Activated T-cell treated with anti-CD3 and anti-CD28 coated beads, Interleukin-2, amount 50 U/mL, for 4 hours (primary cell): ENCODE measurements around the gene PODXL. TPM values are rescaled to one million over a fixed set of nuclear protein-coding genes. Genes with fewer than 3 reads are reported as not detected.
A peak's percentile ranks its signal among the peaks of the same experiment; 100 is the strongest.

Experiments
- ATAC-seq, 2 donors: fragments of 200-7000 bp; cut with Tn5 transposase; one replicate each; pipeline ENCODE4 v1.10.0; 2021
- DNase-seq: peaks from one replicate; pipeline ENCODE4 v3.0.0-alpha.2; 2020
- H3K27me3 Mint-ChIP-seq: one replicate; pipeline ENCODE4 v1.8.0; 2021; ENCODE audit warnings: low read depth, mixed read lengths
- H3K36me3 Mint-ChIP-seq: one replicate; pipeline ENCODE4 v1.8.0; 2022; ENCODE audit warnings: mixed read lengths; ENCODE audit not compliant: insufficient read depth
- H3K4me1 Mint-ChIP-seq: one replicate; pipeline ENCODE4 v1.8.0; 2021; ENCODE audit warnings: low read depth, mixed read lengths
- H3K4me3 Mint-ChIP-seq: one replicate; pipeline ENCODE4 v1.8.0; 2021; ENCODE audit warnings: mild to moderate bottlenecking, moderate library complexity, mixed read lengths
- H3K9me3 Mint-ChIP-seq: one replicate; pipeline ENCODE4 v1.8.0; 2021; ENCODE audit warnings: mixed read lengths
- total RNA-seq, 3 donors: library from RNA; stranded (reverse); gene quantifications; one replicate each; pipeline ENCODE4 v1.2.1, GENCODE V29; 2021

Gene PODXL
- total RNA-seq, 3 donors from 2014 or later = 0.76 to 1.4 (median 1.1) TPM

GRCh38 chr7:131583430-131583829 is 27.0 kb upstream of the PODXL start:
- H3K27me3 Mint-ChIP-seq = peaks cover 3% of the 10 kb centered on the region
- no peak overlapping the region for H3K4me3 Mint-ChIP-seq
- H3K36me3 Mint-ChIP-seq = no peaks in the 10 kb centered on the region
- DNase-seq = no peak
- no peak for ATAC-seq
- no peaks in the 10 kb centered on the region for H3K9me3 Mint-ChIP-seq
- H3K4me1 Mint-ChIP-seq = no peaks in the 10 kb centered on the region

GRCh38 chr7:131581241-131582051 is 25.0 kb upstream of the PODXL start:
- ATAC-seq = no peak
- DNase-seq = no peak
- H3K27me3 Mint-ChIP-seq = peaks cover 3% of the 10 kb centered on the region
- no peak overlapping the region for H3K4me3 Mint-ChIP-seq
- H3K36me3 Mint-ChIP-seq = no peaks in the 10 kb centered on the region
- H3K9me3 Mint-ChIP-seq = no peaks in the 10 kb centered on the region
- no peaks in the 10 kb centered on the region for H3K4me1 Mint-ChIP-seq

GRCh38 chr7:131578602-131579001 is 22.2 kb upstream of the PODXL start:
- Mint-ChIP-seq H3K4me1 (no peaks in the 10 kb centered on the region), H3K36me3 (no peaks in the 10 kb centered on the region), H3K27me3 (peaks cover 5% of the 10 kb centered on the region), H3K4me3 (no peak overlapping the region), H3K9me3 (no peaks in the 10 kb centered on the region)
- ATAC-seq = no peak
- no peak for DNase-seq

- ATAC-seq (no peak), DNase-seq (no peak)
- no peaks in the 10 kb centered on the region for H3K36me3 Mint-ChIP-seq
- peaks cover 3% of the 10 kb centered on the region for H3K27me3 Mint-ChIP-seq
- H3K9me3 Mint-ChIP-seq = no peaks in the 10 kb centered on the region
- H3K4me1 Mint-ChIP-seq = no peaks in the 10 kb centered on the region
- H3K4me3 Mint-ChIP-seq = no peak overlapping the region
Observed at GRCh38 chr7:131574741-131575140, 18.3 kb upstream of the PODXL start.

- no peak for DNase-seq
- H3K4me1 Mint-ChIP-seq = no peaks in the 10 kb centered on the region
- H3K36me3 Mint-ChIP-seq = no peaks in the 10 kb centered on the region
- H3K9me3 Mint-ChIP-seq = no peaks in the 10 kb centered on the region
- H3K4me3 Mint-ChIP-seq = no peak overlapping the region
- ATAC-seq = no peak
- H3K27me3 Mint-ChIP-seq = peaks cover 7% of the 10 kb centered on the region
Observed at GRCh38 chr7:131570401-131570800, 14.0 kb upstream of the PODXL start.

GRCh38 chr7:131568970-131569369 is 12.5 kb upstream of the PODXL start:
- Mint-ChIP-seq H3K36me3 (no peaks in the 10 kb centered on the region), H3K4me1 (no peaks in the 10 kb centered on the region), H3K27me3 (peaks cover 4% of the 10 kb centered on the region), H3K9me3 (no peaks in the 10 kb centered on the region), H3K4me3 (no peak overlapping the region)
- no peak for DNase-seq
- no peak for ATAC-seq

GRCh38 chr7:131568510-131568909 is 12.1 kb upstream of the PODXL start:
- DNase-seq (no peak), ATAC-seq (no peak)
- no peak overlapping the region for H3K4me3 Mint-ChIP-seq
- no peaks in the 10 kb centered on the region for H3K4me1 Mint-ChIP-seq
- H3K36me3 Mint-ChIP-seq = no peaks in the 10 kb centered on the region
- no peaks in the 10 kb centered on the region for H3K9me3 Mint-ChIP-seq
- peaks cover 6% of the 10 kb centered on the region for H3K27me3 Mint-ChIP-seq

- ATAC-seq = no peak
- Mint-ChIP-seq H3K9me3 (no peaks in the 10 kb centered on the region), H3K27me3 (peaks cover 14% of the 10 kb centered on the region), H3K4me3 (no peak overlapping the region), H3K4me1 (no peaks in the 10 kb centered on the region), H3K36me3 (no peaks in the 10 kb centered on the region)
- no peak for DNase-seq
Observed at GRCh38 chr7:131564640-131565039, 8.2 kb upstream of the PODXL start.

GRCh38 chr7:131563918-131564317 is 7.5 kb upstream of the PODXL start:
- no peak for ATAC-seq
- peaks cover 14% of the 10 kb centered on the region for H3K27me3 Mint-ChIP-seq
- no peaks in the 10 kb centered on the region for H3K9me3 Mint-ChIP-seq
- H3K36me3 Mint-ChIP-seq = no peaks in the 10 kb centered on the region
- DNase-seq = no peak
- H3K4me1 Mint-ChIP-seq = no peaks in the 10 kb centered on the region
- H3K4me3 Mint-ChIP-seq = no peak overlapping the region

GRCh38 chr7:131562941-131563340 is 6.5 kb upstream of the PODXL start:
- H3K36me3 Mint-ChIP-seq = no peaks in the 10 kb centered on the region
- no peaks in the 10 kb centered on the region for H3K9me3 Mint-ChIP-seq

GRCh38 chr7:131560061-131560460 is 3.6 kb upstream of the PODXL start:
- Mint-ChIP-seq H3K4me1 (peaks cover 19% of the 10 kb centered on the region), H3K9me3 (no peaks in the 10 kb centered on the region), H3K4me3 (no peak overlapping the region), H3K36me3 (no peaks in the 10 kb centered on the region), H3K27me3 (peaks cover 30% of the 10 kb centered on the region)
- no peak for DNase-seq
- no peak for ATAC-seq

More at GRCh38 chr7:131562941-131563340, 6.5 kb upstream of the PODXL start:
- DNase-seq (no peak), ATAC-seq (no peak)
- no peak overlapping the region for H3K4me3 Mint-ChIP-seq
- H3K27me3 Mint-ChIP-seq = peaks cover 21% of the 10 kb centered on the region
- peaks cover 3% of the 10 kb centered on the region for H3K4me1 Mint-ChIP-seq

- DNase-seq (no peak), ATAC-seq (no peak)
- Mint-ChIP-seq H3K27me3 (peaks cover 36% of the 10 kb centered on the region), H3K4me3 (no peak overlapping the region), H3K4me1 (peaks cover 20% of the 10 kb centered on the region), H3K9me3 (no peaks in the 10 kb centered on the region), H3K36me3 (no peaks in the 10 kb centered on the region)
Observed at GRCh38 chr7:131557652-131558385, 1.4 kb upstream of the PODXL start.

- H3K27me3 Mint-ChIP-seq = peaks cover 39% of the 10 kb centered on the region
- H3K36me3 Mint-ChIP-seq = no peaks in the 10 kb centered on the region
- no peak for DNase-seq
Observed at GRCh38 chr7:131556909-131557651, 652 bp upstream of the PODXL start.

GRCh38 chr7:131555552-131556052 is 826 bp downstream of the PODXL start:
- H3K36me3 Mint-ChIP-seq = no peaks in the 10 kb centered on the region
- peak overlapping the region; percentile 72 for H3K4me3 Mint-ChIP-seq
- ATAC-seq (no peak), DNase-seq (no peak)
- peaks cover 38% of the 10 kb centered on the region for H3K27me3 Mint-ChIP-seq
- H3K9me3 Mint-ChIP-seq = no peaks in the 10 kb centered on the region
- peaks cover 20% of the 10 kb centered on the region for H3K4me1 Mint-ChIP-seq

More at GRCh38 chr7:131556909-131557651, 652 bp upstream of the PODXL start:
- Mint-ChIP-seq H3K4me1 (peaks cover 20% of the 10 kb centered on the region), H3K4me3 (peak overlapping the region; percentile 68), H3K9me3 (no peaks in the 10 kb centered on the region)
- peak; percentile 6 to 21 for ATAC-seq
